GM04504 (cell line): ENCODE results near the gene HRH3.

Source experiments
- DNase-seq: peaks from one replicate; pipeline ENCODE4 v3.0.0-alpha.2; 2012; ENCODE audit warnings: low read depth

The HRH3 gene

GRCh38 chr20:62243906-62244515 lies 23.9 kb upstream of the HRH3 start:
- no peak for DNase-seq

DNA sequence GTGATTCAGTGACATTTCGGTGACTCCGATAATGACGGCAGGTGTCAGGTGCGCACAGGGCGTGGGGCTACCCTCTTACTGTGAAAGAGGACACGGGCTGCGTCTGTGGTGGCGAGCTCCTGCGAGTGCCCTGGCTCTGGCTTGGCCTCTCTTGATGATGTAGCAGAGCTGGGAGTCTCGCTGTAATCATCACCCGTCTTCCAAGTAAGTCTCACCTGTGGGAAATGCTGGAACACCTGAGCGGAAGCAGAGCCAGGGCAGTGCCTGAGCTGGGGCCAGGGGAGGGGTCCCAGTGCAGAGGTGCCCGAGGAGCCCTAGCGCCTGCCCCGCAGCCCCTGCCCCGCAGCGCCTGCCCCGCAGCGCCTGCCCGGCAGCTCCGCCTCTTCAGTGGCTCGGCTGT lies 23.0 kb upstream of the HRH3 start:
- DNase-seq, result no peak

- no peak for DNase-seq
Measured at GRCh38 chr20:62242176-62242575, 22.1 kb upstream of the HRH3 start.

- no peak for DNase-seq
Measured at GRCh38 chr20:62241506-62241905, 21.4 kb upstream of the HRH3 start.

- no peak for DNase-seq
Measured at GRCh38 chr20:62240020-62240685, 20.1 kb upstream of the HRH3 start.

GRCh38 chr20:62239278-62239879 lies 19.3 kb upstream of the HRH3 start:
- no peak for DNase-seq

- no peak for DNase-seq
Measured at GRCh38 chr20:62238569-62239277, 18.6 kb upstream of the HRH3 start.

DNA sequence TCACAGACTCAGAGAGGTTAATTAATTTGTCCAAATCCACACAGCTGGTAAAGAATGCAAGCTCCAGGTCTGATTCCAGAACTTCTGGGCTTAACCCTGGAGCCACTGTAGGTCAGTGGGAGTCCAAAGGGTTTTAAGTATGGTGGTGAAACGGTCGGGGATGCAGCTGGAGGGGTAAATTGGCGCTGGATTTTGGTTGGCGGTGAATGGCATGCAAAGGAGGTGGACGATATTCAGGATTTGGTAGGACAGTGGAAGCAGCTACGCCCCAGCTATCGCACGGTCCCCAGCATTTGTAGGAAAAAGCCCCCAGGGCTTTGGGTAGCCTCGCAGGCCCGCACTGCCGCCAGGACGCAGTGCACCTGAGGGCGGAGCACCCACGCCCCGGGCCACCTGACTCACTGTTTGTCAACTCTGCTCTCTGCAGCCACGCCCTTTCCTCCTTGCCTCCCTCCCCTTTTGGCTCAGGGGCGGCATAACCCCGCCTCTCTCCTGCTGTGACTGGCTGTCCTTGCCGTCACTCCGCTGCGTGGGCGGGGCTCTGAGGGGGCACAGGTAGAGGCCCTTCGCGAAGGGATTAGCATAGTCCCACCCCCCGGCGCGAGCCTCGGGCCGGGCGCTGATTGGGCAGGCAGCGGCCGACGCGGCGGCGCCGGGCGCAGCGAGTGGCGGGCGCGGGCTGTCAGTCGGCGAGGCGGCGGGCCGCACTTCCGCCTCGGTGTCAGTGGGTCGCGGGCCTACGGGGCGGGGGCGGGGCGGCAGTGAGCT lies 17.9 kb upstream of the HRH3 start, which contains the start of gene OSBPL2:
Gene OSBPL2, plus strand, starts transcription at position 721 of the 768 bp plus-strand sequence. CDS start 17,664 bp downstream, outside the sequence.
- peak; percentile 96 for DNase-seq

GRCh38 chr20:62237514-62237800 lies 17.4 kb upstream of the HRH3 start:
- DNase-seq, result no peak

- DNase-seq, result no peak
Measured at GRCh38 chr20:62236766-62237513, 16.9 kb upstream of the HRH3 start.

DNA sequence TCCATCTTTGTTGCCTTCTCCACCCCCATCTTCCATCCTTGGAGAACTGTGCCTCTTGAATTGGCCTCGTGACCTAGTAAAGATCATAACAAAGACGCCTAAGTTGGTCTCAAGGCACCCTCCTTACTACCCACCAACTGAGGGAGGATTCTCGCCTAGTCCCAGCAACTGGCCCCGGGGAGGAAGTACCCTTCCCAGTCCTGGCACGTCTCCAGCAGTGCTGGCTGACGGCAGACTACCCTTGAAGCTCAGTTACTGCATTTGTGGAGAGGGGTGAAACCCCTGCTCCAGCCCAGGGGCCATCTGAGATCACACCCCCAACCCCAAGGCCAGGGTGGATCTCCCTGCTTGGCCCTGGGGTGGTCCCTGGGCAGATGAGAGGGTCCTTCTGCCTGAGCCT lies 16.1 kb upstream of the HRH3 start:
- no peak for DNase-seq

DNA sequence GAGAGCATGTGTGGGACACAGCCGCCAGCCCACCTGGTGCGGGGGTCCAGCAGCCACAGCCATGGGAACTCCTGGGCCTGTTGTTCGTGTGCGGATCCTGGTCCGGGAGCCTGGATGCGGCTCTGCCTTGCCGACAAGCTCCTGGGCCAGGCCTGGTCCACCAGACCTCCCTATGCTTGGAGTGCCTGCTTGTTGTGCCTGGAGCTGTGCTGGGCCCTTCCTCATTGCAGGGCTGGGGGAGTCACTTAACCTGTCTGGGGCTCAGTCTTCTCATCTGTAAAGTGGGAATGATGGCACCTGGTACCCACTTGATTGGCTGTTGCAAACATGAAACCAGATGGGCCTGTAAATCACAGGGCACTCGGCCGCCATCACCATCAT lies 15.7 kb upstream of the HRH3 start:
- no peak for DNase-seq

GRCh38 chr20:62235001-62235776 lies 15.1 kb upstream of the HRH3 start:
- no peak for DNase-seq

DNA sequence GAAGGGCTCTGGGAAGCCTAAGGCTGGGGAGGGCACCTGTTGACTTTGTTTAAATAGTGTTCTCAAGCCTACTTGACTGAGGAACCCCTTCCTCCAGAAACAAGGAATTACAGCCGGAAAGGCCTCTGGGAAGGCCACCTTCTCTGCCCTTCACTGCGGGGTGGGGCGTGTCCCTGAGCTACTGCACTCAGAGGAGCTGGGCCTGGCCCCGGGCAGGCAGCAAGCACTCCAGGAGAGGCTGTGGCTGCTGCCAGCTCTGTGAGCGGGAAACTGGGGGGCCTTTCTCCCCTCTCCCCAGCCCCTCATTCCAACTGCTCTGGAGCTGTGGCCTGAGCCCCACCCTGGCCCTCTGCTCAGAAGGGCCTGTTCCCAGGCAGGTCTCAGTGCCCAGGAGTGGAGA lies 14.3 kb upstream of the HRH3 start:
- no peak for DNase-seq

DNA sequence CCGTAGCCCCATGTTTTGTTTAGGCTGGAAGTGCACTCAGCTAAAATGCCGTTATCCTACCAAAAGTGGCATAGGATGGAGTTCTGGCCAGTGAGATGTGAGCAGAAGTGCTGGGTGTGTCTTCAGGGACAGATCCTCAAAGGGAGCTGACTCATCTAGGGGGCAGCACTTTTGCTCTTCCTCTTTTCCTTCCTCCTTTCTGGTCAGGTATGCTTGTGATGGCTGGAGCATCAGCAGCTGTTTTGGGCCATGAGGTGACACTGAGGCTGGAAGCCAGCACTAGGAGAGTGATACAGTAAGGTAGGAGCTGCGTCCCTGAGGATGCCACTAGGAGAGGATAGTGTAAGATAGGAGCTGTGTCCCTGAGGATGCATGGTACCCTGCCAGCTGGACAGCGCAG lies 13.6 kb upstream of the HRH3 start:
- no peak for DNase-seq

DNA sequence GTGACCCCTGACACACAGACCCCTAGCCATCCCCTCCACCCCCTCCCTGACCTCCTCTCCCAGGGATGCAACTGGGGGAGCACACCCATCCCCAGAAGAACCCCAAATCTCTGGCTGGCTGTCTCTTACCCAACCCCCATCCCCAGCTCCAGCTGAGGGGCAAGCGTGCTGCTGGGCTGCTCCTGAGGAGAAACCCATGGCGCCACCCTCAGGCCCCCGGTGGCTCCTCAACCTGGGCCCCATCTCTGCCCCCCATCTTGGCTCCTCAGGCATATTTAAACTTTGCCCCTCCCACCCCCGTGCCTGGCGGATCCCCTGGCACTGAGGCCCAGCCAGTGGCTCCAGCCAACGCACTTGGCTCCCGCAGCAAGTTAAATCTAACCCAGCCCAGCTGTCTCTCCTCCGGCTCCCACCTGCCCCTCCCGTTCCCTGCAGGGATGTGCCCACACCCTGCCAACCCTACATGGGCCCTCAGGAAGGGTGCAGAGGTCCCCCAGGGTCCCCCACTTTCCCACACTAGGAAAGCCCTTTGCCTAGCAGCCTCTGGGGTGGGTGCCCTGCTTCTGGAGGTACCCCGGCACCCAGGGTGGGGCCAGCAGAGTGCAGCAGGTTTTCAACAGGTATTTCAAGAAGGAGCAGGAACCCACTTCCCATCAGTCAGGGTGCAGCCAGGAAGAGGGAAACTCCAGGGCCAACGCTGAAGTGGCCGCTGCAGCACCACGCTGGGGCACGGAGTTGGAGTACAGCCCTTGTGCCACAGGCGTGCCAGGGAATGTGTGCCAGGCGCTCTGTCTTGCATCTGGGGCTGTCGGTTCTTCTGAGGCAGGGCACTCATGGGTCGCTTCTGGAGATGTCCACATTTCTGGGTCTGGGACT lies 12.9 kb upstream of the HRH3 start:
- DNase-seq, result no peak

DNA sequence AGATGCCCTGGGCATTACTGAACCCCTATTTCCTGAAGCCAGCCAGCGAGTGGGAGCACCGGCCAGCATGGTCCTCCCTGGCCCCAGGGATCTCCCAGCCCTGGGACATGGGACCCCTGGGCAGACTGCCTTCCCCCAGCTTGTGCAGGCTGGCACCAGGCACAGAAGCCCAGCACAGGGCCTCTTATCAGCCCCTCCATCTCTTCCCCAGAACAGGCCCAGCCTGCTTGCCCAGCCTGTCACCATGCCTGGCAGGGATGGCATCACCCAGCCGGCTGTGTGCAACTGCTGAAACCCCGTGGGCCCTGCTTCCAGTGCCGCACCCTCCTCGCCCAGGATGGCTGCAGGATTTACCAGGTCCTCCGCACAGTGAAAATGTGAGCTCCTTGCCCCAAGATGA lies 12.1 kb upstream of the HRH3 start:
- DNase-seq, result no peak

DNA sequence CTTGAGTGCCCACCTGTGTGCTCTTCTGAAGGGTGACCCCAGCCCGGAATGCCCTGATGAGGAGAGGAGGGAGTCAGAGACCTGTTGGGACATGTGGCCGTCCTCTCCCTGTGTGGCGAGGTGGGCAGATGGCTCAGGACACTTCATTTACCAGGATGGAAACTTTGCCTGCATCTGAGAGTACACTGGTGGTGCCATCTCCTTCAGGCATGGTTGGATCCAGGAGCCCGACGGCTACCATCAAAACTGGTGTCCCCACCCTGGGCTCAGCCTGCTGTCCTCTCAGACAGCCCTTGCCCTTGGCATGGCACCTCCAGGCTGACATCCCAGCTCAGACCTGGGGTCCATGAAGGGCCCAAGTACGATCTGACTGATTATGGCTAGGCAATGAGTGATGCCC lies 11.2 kb upstream of the HRH3 start:
- DNase-seq, result no peak

- DNase-seq, result no peak
Measured at GRCh38 chr20:62230696-62231095, 10.6 kb upstream of the HRH3 start.

- no peak for DNase-seq
Measured at GRCh38 chr20:62230276-62230675, 10.2 kb upstream of the HRH3 start.
